Karpas-422 (cell line): ENCODE results near the gene TET2. TPM values are rescaled to one million over a fixed set of nuclear protein-coding genes. Genes with fewer than 3 reads are reported as not detected.

ENCODE experiments used
- DNase-seq: peaks from one replicate; pipeline ENCODE4 v3.0.0-alpha.2; 2015
- H2AFZ ChIP-seq: fragments of 200-600 bp; sonication (generic); 2 replicates; pipeline ENCODE4 v1.6.1; 2014; ENCODE audit warnings: antibody characterized with exemption, low read length, mixed read lengths
- H3K27ac ChIP-seq: fragments of 200-600 bp; sonication (generic); 2 replicates; pipeline ENCODE4 v1.5.1; 2014; ENCODE audit warnings: mild to moderate bottlenecking, low read length, moderate library complexity
- H3K27me3 ChIP-seq: fragments of 200-600 bp; sonication (generic); 2 replicates; pipeline ENCODE4 v1.6.1; 2014; ENCODE audit warnings: low read length, mixed read lengths
- H3K36me3 ChIP-seq: fragments of 200-600 bp; sonication (generic); 2 replicates; pipeline ENCODE4 v1.6.1; 2014; ENCODE audit warnings: low read length, mixed read lengths; ENCODE audit not compliant: insufficient read depth
- H3K4me1 ChIP-seq: fragments of 200-600 bp; sonication (generic); 2 replicates; pipeline ENCODE4 v1.6.1; 2014; ENCODE audit warnings: mild to moderate bottlenecking, low read length, mixed read lengths
- H3K4me2 ChIP-seq: fragments of 200-600 bp; sonication (generic); 2 replicates; pipeline ENCODE4 v1.6.1; 2014; ENCODE audit warnings: low read length, low read depth, mild to moderate bottlenecking; ENCODE audit not compliant: poor library complexity, severe bottlenecking
- H3K4me3 ChIP-seq: fragments of 200-600 bp; sonication (generic); 2 replicates; pipeline ENCODE4 v1.5.1; 2014; ENCODE audit warnings: mild to moderate bottlenecking, antibody characterized with exemption, low read length, mixed read lengths
- H3K79me2 ChIP-seq: fragments of 200-600 bp; sonication (generic); 2 replicates; pipeline ENCODE4 v1.6.1; 2014; ENCODE audit warnings: mild to moderate bottlenecking, low read length, mixed read lengths
- H3K9ac ChIP-seq: fragments of 200-600 bp; sonication (generic); 2 replicates; pipeline ENCODE4 v1.6.0; 2014; ENCODE audit warnings: low read length
- H3K9me2 ChIP-seq: fragments of 200-600 bp; sonication (generic), shearing (Covaris generic); replicated peaks from 2 replicates; pipeline ENCODE4 v1.6.0; 2014; ENCODE audit warnings: mild to moderate bottlenecking, low read length, moderate library complexity; ENCODE audit not compliant: insufficient read depth
- H3K9me3 ChIP-seq: fragments of 300-700, 200-600 bp; sonication (generic); 2 replicates; pipeline ENCODE4 v1.6.1; 2014; ENCODE audit warnings: low read length, mixed read lengths
- H4K20me1 ChIP-seq: fragments of 200-600 bp; sonication (generic); 2 replicates; pipeline ENCODE4 v1.6.1; 2014; ENCODE audit warnings: mild to moderate bottlenecking, antibody characterized with exemption, low read length, low read depth; ENCODE audit not compliant: insufficient read depth
- total RNA-seq: library from RNA; depleted of rRNA; stranded (reverse); fragments of >200 nt; shearing (Covaris generic); gene quantifications from 2 replicates; pipeline ENCODE4 v1.2.3, GENCODE V29; 2014; ENCODE audit warnings: low replicate concordance

TET2 gene
- total RNA-seq, 1 experiment from 2014 or later, result 16.7 TPM

GRCh38 chr4:105155426-105155825, 8.8 kb downstream of the TET2 start:
- Histone ChIP-seq H2AFZ (no peak overlapping the region), H3K4me3 (no peak overlapping the region), H4K20me1 (peaks cover 35% of the 10 kb centered on the region; the same call in 1 of the 2 replicates), H3K9ac (no peak overlapping the region), H3K27ac (no peak overlapping the region), H3K36me3 (no peaks in the 10 kb centered on the region), H3K9me2 (no peaks in the 10 kb centered on the region), H3K4me1 (peaks cover 6% of the 10 kb centered on the region; the same call in 1 of the 2 replicates), H3K79me2 (peaks cover 8% of the 10 kb centered on the region; the same call in 1 of the 2 replicates), H3K27me3 (no peaks in the 10 kb centered on the region), H3K4me2 (no peak overlapping the region), H3K9me3 (no peaks in the 10 kb centered on the region)
- no peak for DNase-seq

GRCh38 chr4:105158837-105159236, 12.2 kb downstream of the TET2 start:
- no peaks in the 10 kb centered on the region for H3K27me3 ChIP-seq
- no peak overlapping the region for H3K27ac ChIP-seq
- peaks cover 3% of the 10 kb centered on the region; the same call in 1 of the 2 replicates for H3K79me2 ChIP-seq
- H3K9me2 ChIP-seq, result no peaks in the 10 kb centered on the region
- peaks cover 31% of the 10 kb centered on the region; the same call in 1 of the 2 replicates for H4K20me1 ChIP-seq
- no peak overlapping the region for H3K4me3 ChIP-seq
- DNase-seq, result no peak
- H3K9me3 ChIP-seq, result no peaks in the 10 kb centered on the region
- no peak overlapping the region for H2AFZ ChIP-seq
- no peak overlapping the region for H3K4me2 ChIP-seq
- no peaks in the 10 kb centered on the region for H3K36me3 ChIP-seq
- H3K9ac ChIP-seq, result no peak overlapping the region
- peaks cover 6% of the 10 kb centered on the region; the same call in 1 of the 2 replicates for H3K4me1 ChIP-seq

GRCh38 chr4:105162123-105162796, 15.6 kb downstream of the TET2 start:
- peaks cover 3% of the 10 kb centered on the region; the same call in 1 of the 2 replicates for H3K79me2 ChIP-seq
- H3K4me1 ChIP-seq, result peaks cover 9% of the 10 kb centered on the region
- H3K4me3 ChIP-seq, result no peak overlapping the region
- H3K9me2 ChIP-seq, result no peaks in the 10 kb centered on the region
- no peak overlapping the region for H2AFZ ChIP-seq
- H3K4me2 ChIP-seq, result no peak overlapping the region
- no peaks in the 10 kb centered on the region for H3K36me3 ChIP-seq
- H3K27ac ChIP-seq, result no peak overlapping the region
- H3K9ac ChIP-seq, result no peak overlapping the region
- H3K27me3 ChIP-seq, result no peaks in the 10 kb centered on the region
- no peak for DNase-seq
- H4K20me1 ChIP-seq, result peaks cover 17% of the 10 kb centered on the region; the same call in 1 of the 2 replicates
- no peaks in the 10 kb centered on the region for H3K9me3 ChIP-seq

- Histone ChIP-seq H3K27me3 (no peaks in the 10 kb centered on the region), H3K9me3 (no peaks in the 10 kb centered on the region), H3K79me2 (peaks cover 3% of the 10 kb centered on the region; the same call in 1 of the 2 replicates), H4K20me1 (peaks cover 16% of the 10 kb centered on the region; the same call in 1 of the 2 replicates), H2AFZ (no peak overlapping the region), H3K4me2 (no peak overlapping the region), H3K9ac (no peak overlapping the region), H3K27ac (no peak overlapping the region), H3K4me1 (peaks cover 3% of the 10 kb centered on the region; the same call in 1 of the 2 replicates), H3K36me3 (no peaks in the 10 kb centered on the region), H3K4me3 (no peak overlapping the region), H3K9me2 (no peaks in the 10 kb centered on the region)
- DNase-seq, result no peak
These were observed 17.9 kb downstream of the TET2 start for GRCh38 chr4:105164548-105164947.

- Histone ChIP-seq H3K9me2 (no peaks in the 10 kb centered on the region), H4K20me1 (peaks cover 19% of the 10 kb centered on the region; the same call in 1 of the 2 replicates), H3K9ac (no peak overlapping the region), H3K36me3 (no peaks in the 10 kb centered on the region), H3K9me3 (no peaks in the 10 kb centered on the region), H3K27me3 (no peaks in the 10 kb centered on the region), H3K4me1 (peaks cover 3% of the 10 kb centered on the region; the same call in 1 of the 2 replicates), H3K4me2 (no peak overlapping the region), H2AFZ (no peak overlapping the region), H3K79me2 (peaks cover 3% of the 10 kb centered on the region; the same call in 1 of the 2 replicates), H3K27ac (no peak overlapping the region), H3K4me3 (no peak overlapping the region)
- DNase-seq, result no peak
These were observed 19.4 kb downstream of the TET2 start for GRCh38 chr4:105166066-105166465.

- no peak overlapping the region for H3K4me2 ChIP-seq
- H3K27me3 ChIP-seq, result no peaks in the 10 kb centered on the region
- H2AFZ ChIP-seq, result no peak overlapping the region
- H3K4me1 ChIP-seq, result peaks cover 3% of the 10 kb centered on the region; the same call in 1 of the 2 replicates
- no peaks in the 10 kb centered on the region for H3K9me3 ChIP-seq
- H3K4me3 ChIP-seq, result no peak overlapping the region
- DNase-seq, result no peak
- 0 out of 2 replicates have a peak, but pooled peaks cover 3% of the 10 kb centered on the region for H3K79me2 ChIP-seq
- no peak overlapping the region for H3K9ac ChIP-seq
- H3K27ac ChIP-seq, result no peak overlapping the region
- no peaks in the 10 kb centered on the region for H3K36me3 ChIP-seq
- no peaks in the 10 kb centered on the region; the same call in 1 of the 2 replicates for H3K9me2 ChIP-seq
- H4K20me1 ChIP-seq, result peaks cover 22% of the 10 kb centered on the region; the same call in 1 of the 2 replicates
These were observed 24.0 kb downstream of the TET2 start for GRCh38 chr4:105170711-105171110.

GRCh38 chr4:105171912-105172311, 25.2 kb downstream of the TET2 start:
- no peak for DNase-seq
- peaks cover 22% of the 10 kb centered on the region; the same call in 1 of the 2 replicates for H4K20me1 ChIP-seq
- no peak overlapping the region for H3K4me2 ChIP-seq

GRCh38 chr4:105174098-105174497, 27.4 kb downstream of the TET2 start:
- Histone ChIP-seq H2AFZ (no peak overlapping the region), H3K27me3 (no peaks in the 10 kb centered on the region), H4K20me1 (peaks cover 20% of the 10 kb centered on the region; the same call in 1 of the 2 replicates), H3K4me3 (no peak overlapping the region), H3K4me1 (no peaks in the 10 kb centered on the region), H3K79me2 (no peaks in the 10 kb centered on the region), H3K9ac (no peak overlapping the region), H3K36me3 (no peaks in the 10 kb centered on the region), H3K27ac (no peak overlapping the region), H3K4me2 (no peak overlapping the region), H3K9me3 (no peaks in the 10 kb centered on the region), H3K9me2 (no peaks in the 10 kb centered on the region; the same call in 1 of the 2 replicates)
- DNase-seq, result no peak

More at GRCh38 chr4:105171912-105172311, 25.2 kb downstream of the TET2 start:
- Histone ChIP-seq H3K4me3 (no peak overlapping the region), H3K4me1 (no peaks in the 10 kb centered on the region), H3K79me2 (0 out of 2 replicates have a peak, but pooled peaks cover 3% of the 10 kb centered on the region), H3K27ac (no peak overlapping the region), H3K9me2 (no peaks in the 10 kb centered on the region; the same call in 1 of the 2 replicates), H3K27me3 (no peaks in the 10 kb centered on the region), H3K9me3 (no peaks in the 10 kb centered on the region), H3K9ac (no peak overlapping the region), H3K36me3 (no peaks in the 10 kb centered on the region), H2AFZ (no peak overlapping the region)
